ENCODE results near the gene KTN1.

KTN1 gene

DNA sequence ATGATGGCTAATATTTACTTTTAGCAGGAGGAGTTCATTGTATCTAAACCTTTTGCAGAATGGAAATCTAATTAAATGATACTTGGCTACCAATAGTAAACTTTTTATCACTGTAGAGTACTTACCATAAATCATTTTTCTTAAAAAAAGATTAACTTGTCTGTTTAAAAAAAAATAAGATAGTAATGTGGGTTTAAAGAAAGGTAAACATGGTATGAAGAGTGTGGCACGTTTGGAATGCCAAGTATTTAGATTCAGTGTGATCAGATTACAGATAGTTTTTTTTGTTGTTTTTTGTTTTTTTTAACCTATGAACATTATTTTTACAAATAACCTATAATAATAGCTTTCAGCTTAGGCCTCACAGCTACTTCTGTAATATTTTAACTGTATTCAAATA is 25.8 kb downstream of the KTN1 start:
- peak in 1 of 2 donors; percentile 43 for DNase-seq (ENCODE audit: low read depth in 2 of 2)
- TF ChIP-seq, protein P1, sequence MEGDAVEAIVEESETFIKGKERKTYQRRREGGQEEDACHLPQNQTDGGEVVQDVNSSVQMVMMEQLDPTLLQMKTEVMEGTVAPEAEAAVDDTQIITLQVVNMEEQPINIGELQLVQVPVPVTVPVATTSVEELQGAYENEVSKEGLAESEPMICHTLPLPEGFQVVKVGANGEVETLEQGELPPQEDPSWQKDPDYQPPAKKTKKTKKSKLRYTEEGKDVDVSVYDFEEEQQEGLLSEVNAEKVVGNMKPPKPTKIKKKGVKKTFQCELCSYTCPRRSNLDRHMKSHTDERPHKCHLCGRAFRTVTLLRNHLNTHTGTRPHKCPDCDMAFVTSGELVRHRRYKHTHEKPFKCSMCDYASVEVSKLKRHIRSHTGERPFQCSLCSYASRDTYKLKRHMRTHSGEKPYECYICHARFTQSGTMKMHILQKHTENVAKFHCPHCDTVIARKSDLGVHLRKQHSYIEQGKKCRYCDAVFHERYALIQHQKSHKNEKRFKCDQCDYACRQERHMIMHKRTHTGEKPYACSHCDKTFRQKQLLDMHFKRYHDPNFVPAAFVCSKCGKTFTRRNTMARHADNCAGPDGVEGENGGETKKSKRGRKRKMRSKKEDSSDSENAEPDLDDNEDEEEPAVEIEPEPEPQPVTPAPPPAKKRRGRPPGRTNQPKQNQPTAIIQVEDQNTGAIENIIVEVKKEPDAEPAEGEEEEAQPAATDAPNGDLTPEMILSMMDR (IDR thresholded peaks at IDR 0.05; ENCODE audit: low read depth, low read length), result no peak
- H3K4me3 ChIP-seq (replicated peaks in 1 of 2; ENCODE audit: low read depth in 2 of 2, low read length in 2 of 2), result no peak overlapping the region

DNA sequence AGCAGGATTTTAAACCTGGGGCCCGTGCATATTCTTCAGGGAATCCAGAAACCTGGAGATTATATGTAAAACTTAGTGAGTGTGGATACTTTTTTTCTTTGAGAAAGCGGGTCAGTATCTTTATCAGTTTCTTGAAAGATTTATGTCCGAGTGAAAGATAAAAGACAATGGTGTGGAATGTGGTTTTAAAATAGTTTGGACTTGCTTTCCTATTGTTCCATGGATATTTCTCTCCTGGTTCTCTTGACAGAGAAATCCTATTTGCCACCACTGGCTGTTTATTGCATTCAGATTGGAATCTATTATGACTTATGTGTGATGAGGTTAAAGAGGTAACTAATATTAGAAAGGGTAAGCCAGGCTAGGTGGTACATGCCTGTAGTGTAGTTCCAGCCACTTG is 27.4 kb downstream of the KTN1 start:
- no peak overlapping the region for H3K4me3 ChIP-seq (replicated peaks in 1 of 2; ENCODE audit: low read depth in 2 of 2, low read length in 2 of 2)
- DNase-seq (ENCODE audit: low read depth in 2 of 2), result no peak

DNA sequence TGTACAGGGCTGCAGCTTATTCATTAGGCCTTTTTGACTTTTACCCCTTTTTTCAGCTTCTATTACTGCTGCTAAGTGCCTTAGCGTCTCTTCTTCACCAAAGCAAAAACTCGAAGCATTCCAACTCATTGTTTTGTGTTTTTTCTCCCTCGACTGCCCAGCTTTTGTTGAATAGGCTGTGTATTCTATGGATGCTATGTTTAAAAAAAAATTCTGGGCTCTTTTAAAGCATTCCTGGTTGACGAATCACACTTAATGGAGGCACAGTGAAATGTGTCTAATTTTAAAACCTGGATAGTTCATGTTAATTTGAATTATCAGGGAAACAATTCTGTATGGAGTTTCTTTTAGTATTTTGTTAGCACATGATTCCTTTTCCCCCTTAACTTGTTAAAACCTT is 29.7 kb downstream of the KTN1 start:
- TF ChIP-seq, protein P1 (IDR thresholded peaks at IDR 0.05; ENCODE audit: low read depth, low read length), result no peak
- no peak overlapping the region for H3K4me3 ChIP-seq (replicated peaks in 1 of 2; ENCODE audit: low read depth in 2 of 2, low read length in 2 of 2)
- peak; percentile 56 to 64 for DNase-seq (ENCODE audit: low read depth in 2 of 2)

More for the DNA sequence above, 27.4 kb downstream of the KTN1 start:
- TF ChIP-seq, protein P1 (IDR thresholded peaks at IDR 0.05; ENCODE audit: low read depth, low read length), result no peak

DNA sequence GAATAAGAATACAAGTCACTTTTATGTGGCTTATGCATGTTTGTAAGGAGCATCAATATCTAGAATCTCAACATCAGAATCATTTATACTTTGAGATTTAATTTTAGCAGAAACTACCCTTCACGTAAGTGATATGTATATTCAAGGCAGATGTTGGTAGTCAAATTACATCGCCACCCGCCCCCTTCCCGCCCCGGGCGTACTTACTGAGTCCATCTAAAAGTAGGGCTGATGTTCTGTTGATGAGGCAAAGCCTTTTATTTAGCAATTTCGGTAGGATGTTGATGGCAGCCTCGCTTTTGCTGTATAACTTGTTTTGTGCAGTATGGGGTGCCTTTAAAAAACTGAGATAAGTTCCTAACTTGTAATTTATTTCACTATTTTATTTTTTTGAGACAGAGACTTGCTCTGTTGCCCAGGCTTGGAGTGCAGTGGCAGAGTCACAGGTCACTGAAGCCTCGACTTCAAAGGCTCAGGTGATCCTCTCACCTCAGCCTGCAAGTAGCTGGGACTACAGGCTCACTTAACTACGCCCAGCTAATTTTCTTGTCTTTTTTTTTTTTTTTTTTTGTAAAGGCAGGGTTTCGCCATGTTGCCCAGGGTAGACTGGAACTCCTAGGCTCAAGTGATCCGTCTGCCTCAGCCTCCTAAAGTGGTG is 30.8 kb downstream of the KTN1 start:
- DNase-seq (ENCODE audit: low read depth in 2 of 2), result no peak
- TF ChIP-seq, protein P1 (IDR thresholded peaks at IDR 0.05; ENCODE audit: low read depth, low read length), result no peak
- no peak overlapping the region for H3K4me3 ChIP-seq (replicated peaks in 1 of 2; ENCODE audit: low read depth in 2 of 2, low read length in 2 of 2)

DNA sequence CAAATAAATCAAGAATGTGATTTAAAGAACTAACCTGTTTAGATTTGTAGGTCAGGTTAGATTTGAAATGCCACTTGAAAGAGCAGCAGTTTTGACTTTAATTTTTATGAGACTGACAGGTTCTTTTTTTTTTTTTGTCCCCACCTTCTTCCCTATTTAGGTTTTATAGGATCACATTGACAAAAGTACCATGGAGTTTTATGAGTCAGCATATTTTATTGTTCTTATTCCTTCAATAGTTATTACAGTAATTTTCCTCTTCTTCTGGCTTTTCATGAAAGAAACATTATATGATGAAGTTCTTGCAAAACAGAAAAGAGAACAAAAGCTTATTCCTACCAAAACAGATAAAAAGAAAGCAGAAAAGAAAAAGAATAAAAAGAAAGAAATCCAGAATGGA is 31.9 kb downstream of the KTN1 start:
- DNase-seq (ENCODE audit: low read depth in 2 of 2), result no peak
- no peak overlapping the region for H3K4me3 ChIP-seq (replicated peaks in 1 of 2; ENCODE audit: low read depth in 2 of 2, low read length in 2 of 2)
- TF ChIP-seq, protein P1 (IDR thresholded peaks at IDR 0.05; ENCODE audit: low read depth, low read length), result no peak

DNA sequence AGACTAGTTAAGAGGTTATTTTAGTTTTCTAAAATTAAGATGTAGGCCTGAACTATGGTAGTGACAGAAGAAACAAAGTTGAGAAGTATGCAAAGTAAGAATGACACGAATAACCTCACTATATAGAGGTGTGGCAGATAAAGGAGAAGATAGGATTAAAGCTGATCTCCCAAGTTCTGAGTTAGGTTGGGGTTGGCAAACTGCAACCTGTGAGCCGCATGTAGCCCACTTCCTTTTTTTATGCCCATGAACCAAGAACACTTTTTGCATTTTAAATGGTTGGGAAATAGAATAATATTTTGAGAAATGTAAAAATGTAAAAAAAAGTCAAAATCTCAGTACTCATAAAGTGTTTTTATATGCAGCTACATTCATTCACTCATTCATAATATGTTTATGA is 34.3 kb downstream of the KTN1 start:
- H3K4me3 ChIP-seq (replicated peaks in 1 of 2; ENCODE audit: low read depth in 2 of 2, low read length in 2 of 2), result no peak overlapping the region
- TF ChIP-seq, protein P1 (IDR thresholded peaks at IDR 0.05; ENCODE audit: low read depth, low read length), result no peak
- DNase-seq (ENCODE audit: low read depth in 2 of 2), result no peak

DNA sequence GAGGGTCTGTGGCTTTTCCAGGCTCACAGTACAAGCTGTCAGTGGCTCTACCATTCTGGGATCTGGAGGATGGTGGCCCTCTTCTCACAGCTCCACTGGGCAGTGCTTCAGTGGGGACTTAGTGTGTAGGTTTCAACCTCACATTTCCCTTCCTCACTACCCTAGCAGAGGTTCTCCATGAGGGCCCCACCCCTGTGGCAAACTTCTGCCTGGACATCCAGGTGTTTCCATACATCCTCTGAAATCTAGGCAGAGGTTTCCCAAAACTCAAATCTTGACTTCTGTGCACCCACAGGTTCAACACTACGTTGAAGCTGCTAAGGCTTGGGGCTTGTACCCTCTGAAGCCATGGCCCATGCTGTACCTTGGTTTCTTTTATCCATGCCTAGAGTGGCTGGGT is 40.3 kb downstream of the KTN1 start:
- no peak overlapping the region for H3K4me3 ChIP-seq (replicated peaks in 1 of 2; ENCODE audit: low read depth in 2 of 2, low read length in 2 of 2)
- TF ChIP-seq, protein P1 (IDR thresholded peaks at IDR 0.05; ENCODE audit: low read depth, low read length), result no peak
- DNase-seq (ENCODE audit: low read depth in 2 of 2), result no peak
